Loucy (cell line): ENCODE measurements around the gene ERFE.

Experiments
- EZH2phosphoT487 ChIP-seq: fragments of 200-600 bp; IDR thresholded peaks from 2 replicates; pipeline ENCODE4 v1.6.1; 2018; ENCODE audit warnings: antibody characterized with exemption, mild to moderate bottlenecking, moderate library complexity, borderline replicate concordance
- TF ChIP-seq, protein P1 (sequence below): fragments of 200-600 bp; sonication (generic); conservative IDR thresholded peaks from 2 replicates; pipeline ENCODE4 v1.5.1; 2014; ENCODE audit warnings: mild to moderate bottlenecking, antibody characterized with exemption, low read length

DNA sequence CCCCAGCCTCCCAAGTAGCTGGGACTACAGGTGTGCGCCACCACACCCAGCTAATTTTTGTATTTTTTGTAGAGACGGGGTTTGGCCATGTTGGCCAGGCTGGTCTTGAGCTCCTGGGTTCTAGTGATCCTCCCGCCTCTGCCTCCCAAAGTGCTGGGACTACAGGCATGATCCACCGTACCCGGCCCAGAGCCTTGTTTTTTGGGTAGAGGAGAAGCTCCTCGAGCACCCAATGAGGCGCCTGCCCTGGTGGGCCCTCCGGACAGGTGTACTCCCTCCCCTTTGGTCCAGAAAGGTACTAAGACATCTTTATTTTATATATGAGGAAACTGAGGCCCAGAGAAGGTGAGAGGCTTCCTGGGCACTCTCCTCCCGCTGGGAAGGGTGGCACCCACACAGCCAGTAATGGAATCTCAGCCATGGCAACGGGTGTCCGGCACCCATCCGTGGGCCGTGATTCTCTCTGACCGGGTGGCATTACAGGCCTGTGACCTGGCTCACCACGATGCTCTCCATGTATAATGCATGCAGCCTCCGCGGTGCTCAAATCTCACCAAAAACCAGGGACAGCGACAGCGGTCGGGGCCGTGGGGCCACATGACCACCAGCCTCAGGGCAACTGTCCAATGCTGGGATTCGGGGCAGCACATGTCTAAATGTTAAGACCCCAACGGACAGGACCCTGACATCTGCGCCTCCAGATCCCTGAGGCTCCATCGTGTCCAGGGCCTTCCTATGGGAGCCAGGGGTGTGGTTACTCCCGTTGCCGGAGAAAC, 37.1 kb upstream of the ERFE start:
- TF ChIP-seq, protein P1, sequence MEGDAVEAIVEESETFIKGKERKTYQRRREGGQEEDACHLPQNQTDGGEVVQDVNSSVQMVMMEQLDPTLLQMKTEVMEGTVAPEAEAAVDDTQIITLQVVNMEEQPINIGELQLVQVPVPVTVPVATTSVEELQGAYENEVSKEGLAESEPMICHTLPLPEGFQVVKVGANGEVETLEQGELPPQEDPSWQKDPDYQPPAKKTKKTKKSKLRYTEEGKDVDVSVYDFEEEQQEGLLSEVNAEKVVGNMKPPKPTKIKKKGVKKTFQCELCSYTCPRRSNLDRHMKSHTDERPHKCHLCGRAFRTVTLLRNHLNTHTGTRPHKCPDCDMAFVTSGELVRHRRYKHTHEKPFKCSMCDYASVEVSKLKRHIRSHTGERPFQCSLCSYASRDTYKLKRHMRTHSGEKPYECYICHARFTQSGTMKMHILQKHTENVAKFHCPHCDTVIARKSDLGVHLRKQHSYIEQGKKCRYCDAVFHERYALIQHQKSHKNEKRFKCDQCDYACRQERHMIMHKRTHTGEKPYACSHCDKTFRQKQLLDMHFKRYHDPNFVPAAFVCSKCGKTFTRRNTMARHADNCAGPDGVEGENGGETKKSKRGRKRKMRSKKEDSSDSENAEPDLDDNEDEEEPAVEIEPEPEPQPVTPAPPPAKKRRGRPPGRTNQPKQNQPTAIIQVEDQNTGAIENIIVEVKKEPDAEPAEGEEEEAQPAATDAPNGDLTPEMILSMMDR, result no peak
- no peak for TF ChIP-seq EZH2phosphoT487
